Middle frontal gyrus (tissue), 1 donor: ENCODE data around the gene FBXO47.
"Not testable (repeated sequence)": the region's sequence is repeated elsewhere in the genome, so short reads cannot be mapped to it uniquely, and the experiment has no call there.

Source experiments
- DNase-seq: peaks from one replicate; pipeline ENCODE4 v3.0.0-alpha.2; 2015; ENCODE audit warnings: low spot score; ENCODE audit errors: extremely low spot score

The FBXO47 gene

DNA sequence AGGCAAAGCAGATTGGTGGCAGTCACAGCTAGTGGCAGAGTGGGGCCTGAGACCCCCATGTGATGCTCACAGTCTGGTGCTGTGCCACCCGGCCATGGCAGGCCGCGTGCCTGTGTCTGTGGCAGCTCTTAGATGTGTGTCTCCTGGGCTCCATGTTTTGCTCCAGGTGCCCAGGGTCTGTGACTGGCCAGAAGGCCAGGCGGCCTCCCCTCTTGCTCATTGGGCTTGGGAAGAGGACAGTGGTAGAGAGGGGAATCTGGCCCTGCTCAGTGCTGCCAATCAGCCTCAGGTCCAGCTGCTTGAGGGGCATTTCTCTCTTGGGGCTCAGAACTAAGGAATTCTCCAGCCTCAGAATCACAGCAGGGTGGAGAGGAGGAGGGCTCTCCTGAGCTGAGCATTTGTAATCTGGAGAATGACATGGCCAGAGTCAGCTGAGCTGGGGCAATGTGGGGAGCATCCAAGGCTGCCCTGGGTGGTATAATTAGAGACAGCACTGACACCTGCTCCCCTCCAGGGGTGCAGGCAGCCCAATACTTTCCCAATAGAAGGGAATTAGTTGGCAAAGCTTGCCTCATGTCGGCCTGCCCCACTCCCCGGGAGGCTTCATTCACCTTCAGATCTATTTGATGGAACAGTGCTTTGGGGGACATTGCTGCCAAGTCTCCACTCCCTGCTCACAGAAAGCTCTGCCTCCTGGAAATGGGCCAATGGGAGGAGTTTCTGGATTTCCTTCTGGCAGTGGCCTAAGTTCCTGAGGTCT lies 44.5 kb downstream of the FBXO47 start:
- DNase-seq, result no peak

DNA sequence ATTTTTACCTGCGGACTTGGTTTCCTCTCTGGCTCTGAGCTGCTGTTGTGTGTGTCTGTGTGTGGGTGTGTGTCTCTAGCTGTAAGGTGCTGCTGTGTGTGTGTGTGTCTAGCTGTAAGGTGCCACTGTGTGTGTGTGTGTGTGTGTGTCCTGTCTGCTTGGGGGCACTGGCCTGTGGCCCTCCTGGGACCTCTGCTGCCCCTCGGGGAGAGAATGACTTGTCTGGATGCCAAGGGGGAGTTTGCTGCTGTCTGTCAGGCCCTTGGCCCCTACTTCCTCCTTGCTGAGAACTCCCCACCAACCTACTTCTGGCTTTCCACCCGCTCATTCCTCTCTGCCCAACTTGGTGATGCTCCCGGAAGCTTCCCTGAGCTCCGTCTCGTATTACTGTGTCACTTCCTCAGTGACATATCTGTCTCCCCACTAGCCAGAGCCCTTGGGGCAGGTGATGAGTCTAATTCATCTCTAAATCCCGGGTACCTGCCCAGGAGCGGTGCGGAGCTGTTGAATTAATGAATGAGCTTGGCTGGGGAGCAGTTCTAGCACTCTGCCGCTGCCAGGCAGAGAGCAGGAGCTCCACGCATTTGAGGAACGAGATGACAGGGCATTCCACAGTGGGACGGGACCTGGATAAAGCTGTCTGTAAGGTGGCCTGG lies 45.3 kb downstream of the FBXO47 start:
- no peak for DNase-seq

- no peak for DNase-seq
Observed at GRCh38 chr17:38920374-38921291, 46.6 kb downstream of the FBXO47 start.

DNA sequence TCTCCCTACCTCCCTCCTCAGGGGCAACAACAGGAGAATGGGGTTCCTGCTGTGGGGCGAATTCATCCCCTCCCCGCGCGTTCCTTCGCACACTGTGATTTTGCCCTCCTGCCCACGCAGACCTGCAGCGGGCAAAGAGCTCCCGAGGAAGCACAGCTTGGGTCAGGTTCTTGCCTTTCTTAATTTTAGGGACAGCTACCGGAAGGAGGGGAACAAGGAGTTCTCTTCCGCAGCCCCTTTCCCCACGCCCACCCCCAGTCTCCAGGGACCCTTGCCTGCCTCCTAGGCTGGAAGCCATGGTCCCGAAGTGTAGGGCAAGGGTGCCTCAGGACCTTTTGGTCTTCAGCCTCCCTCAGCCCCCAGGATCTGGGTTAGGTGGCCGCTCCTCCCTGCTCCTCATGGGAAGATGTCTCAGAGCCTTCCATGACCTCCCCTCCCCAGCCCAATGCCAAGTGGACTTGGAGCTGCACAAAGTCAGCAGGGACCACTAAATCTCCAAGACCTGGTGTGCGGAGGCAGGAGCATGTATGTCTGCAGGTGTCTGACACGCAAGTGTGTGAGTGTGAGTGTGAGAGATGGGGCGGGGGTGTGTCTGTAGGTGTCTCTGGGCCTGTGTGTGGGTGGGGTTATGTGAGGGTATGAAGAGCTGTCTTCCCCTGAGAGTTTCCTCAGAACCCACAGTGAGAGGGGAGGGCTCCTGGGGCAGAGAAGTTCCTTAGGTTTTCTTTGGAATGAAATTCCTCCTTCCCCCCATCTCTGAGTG lies 47.7 kb downstream of the FBXO47 start:
- no peak for DNase-seq

GRCh38 chr17:38918916-38919315 lies 48.3 kb downstream of the FBXO47 start:
- no peak for DNase-seq

GRCh38 chr17:38918129-38918913 lies 48.9 kb downstream of the FBXO47 start:
- DNase-seq, result no peak

GRCh38 chr17:38917259-38917658 lies 49.9 kb downstream of the FBXO47 start:
- DNase-seq, result no peak

- DNase-seq, result no peak
Observed at GRCh38 chr17:38916771-38917170, 50.4 kb downstream of the FBXO47 start.

DNA sequence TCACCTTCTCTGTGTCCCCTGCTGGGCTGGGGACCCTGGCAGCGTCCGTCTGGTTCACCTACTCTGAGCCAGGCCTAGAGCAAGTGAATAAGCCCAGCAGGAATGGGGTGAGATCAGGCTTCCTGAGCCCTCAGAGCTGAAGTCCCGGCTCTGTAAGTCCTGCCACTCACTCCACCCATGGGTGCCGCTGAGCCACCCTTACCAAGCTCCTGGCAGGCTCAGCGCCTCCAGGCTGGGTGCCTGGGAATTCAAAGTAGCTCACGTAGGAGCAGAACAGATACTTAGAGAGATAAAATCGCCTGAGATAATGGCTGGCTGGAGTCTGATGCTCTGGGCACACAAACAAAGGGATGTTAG lies 51.6 kb downstream of the FBXO47 start:
- DNase-seq, result no peak

DNA sequence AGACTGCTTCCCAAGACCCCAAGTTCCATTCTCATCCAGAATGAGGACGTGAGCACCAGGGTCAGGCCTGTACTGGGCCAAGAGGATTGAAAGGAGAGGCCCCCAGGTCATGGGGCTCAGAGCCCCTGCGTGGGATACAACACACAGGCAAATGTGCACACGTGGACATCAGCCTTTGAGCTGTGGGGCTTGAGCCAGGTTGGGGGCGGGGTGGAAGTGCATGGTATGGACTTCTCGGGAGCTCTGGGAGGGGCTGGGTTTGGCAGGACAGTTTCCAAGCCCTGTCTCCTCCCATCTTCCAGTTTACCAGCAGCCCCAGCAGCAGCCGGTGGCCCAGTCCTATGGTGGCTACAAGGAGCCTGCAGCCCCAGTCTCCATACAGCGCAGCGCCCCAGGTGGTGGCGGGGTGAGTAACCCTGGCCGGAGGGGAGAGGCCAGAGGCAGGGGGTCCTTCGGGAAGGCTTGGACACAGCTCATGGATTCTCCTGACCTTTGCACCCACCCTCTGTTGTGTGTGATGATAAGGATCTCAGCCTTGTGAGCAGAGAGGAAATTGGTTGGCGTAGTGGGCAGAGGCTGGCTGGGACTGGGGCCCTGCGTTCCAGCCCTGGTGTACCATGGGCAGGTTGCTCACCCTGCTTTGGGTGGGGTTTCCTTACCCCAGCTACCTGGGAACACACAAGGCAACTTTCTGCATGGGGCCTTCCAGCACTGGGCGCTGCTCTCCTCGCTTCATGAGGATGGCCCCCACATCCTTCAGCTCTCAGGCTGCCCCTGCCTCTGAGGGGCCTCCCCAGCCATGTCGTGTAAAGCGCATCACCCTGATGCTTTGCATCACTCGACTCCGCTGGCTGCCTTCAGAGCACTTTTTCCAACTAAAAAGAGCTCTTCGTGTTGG lies 52.2 kb downstream of the FBXO47 start:
- no peak for DNase-seq

DNA sequence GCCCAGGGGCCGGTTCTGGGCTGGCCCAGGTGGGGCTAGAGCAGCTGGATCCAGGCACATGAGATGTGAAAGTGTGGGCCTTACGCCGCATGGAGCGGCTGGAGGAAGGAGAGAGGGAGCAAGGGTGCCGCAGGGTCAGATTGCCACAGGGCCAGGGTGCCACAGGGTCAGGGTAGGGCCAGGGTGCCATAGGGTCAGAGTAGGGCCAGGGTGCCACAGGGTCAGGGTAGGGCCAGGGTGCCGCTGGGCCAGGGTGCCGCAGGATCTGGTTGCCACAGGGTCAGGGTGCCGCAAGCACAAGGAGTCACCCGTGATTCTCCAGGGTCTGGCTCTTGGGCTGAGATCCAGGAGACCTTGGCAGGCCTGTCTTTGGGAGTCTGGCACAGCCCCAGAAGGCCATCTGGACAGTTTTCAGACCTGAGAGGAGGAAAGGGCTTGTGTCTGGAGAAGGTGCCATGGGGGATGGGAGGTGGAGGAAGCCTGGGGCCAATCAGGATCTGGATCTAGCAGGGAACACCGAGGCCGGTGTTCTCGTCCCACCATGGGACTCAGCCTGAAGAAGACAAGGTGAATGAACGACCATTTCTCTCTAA lies 54.9 kb downstream of the FBXO47 start:
- DNase-seq, result no peak

DNA sequence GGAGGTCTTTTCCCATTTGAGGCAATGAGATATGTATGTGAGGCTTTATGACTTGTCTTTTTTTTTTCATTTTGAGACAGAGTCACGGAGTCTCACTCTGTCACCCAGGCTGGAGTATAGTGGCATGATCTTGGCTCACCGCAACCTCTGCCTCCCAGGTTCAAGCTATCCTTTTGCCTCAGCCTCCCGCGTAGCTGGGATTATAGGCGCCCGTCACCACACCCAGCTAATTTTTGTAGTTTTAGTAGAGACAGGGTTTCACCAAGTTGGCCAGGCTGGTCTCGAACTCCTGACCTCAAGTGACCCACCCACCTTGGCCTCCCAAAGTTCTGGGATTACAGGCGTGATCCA lies 55.5 kb downstream of the FBXO47 start:
- not testable (repeated sequence) for DNase-seq

DNA sequence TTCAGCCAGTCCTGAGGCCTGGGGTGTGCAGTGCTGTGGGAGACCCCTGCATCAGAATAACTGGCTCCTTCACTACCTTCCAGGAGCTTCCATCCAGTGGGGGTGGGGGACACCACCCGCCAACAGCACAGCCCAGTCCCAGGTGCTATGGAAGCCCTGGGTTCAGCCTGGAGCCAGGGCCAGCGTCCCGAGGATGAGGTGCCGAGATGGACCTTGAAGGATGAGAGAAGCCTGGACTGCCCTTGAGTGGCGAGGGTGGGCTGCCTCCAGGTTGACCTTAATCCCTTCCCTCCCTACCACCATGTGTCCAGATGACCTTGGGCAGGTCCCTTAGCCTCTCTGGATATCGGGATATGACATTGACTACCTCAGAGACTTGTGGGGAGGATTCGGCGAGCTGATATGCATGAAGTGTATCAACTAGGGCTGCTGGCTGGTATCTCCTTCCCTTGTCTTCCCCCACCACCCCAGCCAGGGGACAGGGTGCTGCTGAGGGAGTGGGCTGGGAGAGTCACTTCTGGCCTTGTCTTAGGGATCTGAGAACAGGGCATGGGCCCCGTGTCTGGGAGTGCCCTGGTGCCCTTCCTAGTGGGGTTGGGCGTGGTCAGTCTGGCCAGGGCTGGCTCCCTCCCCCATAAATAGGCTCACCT lies 56.0 kb downstream of the FBXO47 start:
- DNase-seq, result no peak

DNA sequence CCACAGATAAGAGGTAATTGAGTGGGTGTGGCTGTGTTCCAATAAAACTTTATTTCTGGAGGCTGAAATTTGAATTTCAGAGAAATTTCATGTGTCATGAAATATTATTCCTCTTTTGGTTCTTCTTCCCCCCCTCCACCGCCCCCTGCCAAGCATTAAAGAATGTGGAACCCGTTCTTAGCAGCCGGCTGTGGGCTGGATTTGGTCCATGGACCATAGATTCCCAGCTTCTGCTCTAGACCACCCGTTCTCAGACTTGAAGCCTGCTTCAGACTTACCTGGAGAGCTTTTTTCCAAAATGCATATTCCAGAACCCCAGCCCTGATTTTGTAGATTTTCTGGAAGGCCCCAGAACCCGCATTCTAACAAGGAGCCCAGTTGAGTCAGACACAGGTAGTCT lies 56.9 kb downstream of the FBXO47 start:
- no peak for DNase-seq

DNA sequence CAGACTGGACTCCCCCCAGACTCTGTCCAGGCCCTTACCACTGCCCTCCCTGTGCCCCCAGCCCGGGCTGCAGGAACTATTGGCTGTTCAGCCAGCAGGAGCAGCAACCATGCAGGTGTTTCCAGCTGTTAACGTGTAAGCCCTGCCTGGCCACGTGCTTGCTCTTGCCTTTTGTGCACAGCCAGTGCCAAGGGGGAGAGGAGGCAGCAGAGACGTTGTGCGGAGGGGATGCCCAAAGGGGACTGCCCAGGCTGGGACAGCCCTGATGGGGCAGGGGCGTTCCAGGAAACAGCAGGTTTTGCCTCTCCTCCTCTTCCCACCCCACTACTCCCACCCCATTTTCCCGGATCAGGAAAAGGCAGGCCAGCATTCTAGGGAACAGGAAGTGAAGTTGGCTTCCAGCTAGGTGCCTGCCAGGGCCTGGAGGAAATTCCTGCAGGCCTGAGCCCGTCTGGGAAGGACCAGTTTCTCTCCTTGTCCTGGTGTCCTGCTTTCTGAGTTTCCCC lies 58.5 kb downstream of the FBXO47 start:
- no peak for DNase-seq

- no peak for DNase-seq
Observed at GRCh38 chr17:38907930-38908675, 59.1 kb downstream of the FBXO47 start.

GRCh38 chr17:38906460-38907228 lies 60.6 kb downstream of the FBXO47 start:
- DNase-seq, result no peak
